Measurements from ENCODE around the gene MRGPRD. TPM values are rescaled to one million over a fixed set of nuclear protein-coding genes. Genes with fewer than 3 reads are reported as not detected.

MRGPRD gene
- total and polyA plus RNA-seq, 2 of the 8 experiments (the other 6 are each of a cell fraction or from before 2014, with no cell fraction given), result not detected

- Histone ChIP-seq H3K4me3 (ENCODE audit: extremely low read depth in 1 of 4, insufficient read depth in 2 of 4, low read depth in 3 of 4, low read length in 4 of 4) (no peak overlapping the region), H3K56ac (replicated peaks; ENCODE audit: insufficient read length, low read depth, low read length) (no peak overlapping the region), H2BK20ac (ENCODE audit: low read length) (no peak overlapping the region), H4K8ac (ENCODE audit: extremely low read depth, insufficient read depth, low read length) (no peak overlapping the region), H4K91ac (replicated peaks; ENCODE audit: insufficient read length, low read length) (no peak overlapping the region), H2BK120ac (replicated peaks; ENCODE audit: low read depth, low read length) (no peak overlapping the region), H3K4ac (replicated peaks; ENCODE audit: insufficient read length, low read depth, low read length) (no peak overlapping the region), H3K9me3 (ENCODE audit: insufficient read depth in 2 of 2, low read depth in 1 of 2, low read length in 1 of 2) (no peaks in the 10 kb centered on the region), H3K23me2 (ENCODE audit: low read depth, low read length) (no peaks in the 10 kb centered on the region), H3K4me2 (ENCODE audit: insufficient read depth in 1 of 2, low read depth in 2 of 2, low read length in 2 of 2) (no peak overlapping the region), H3K18ac (ENCODE audit: extremely low read depth, low read length) (no peak overlapping the region), H2AK5ac (ENCODE audit: low read depth, low read length) (no peak overlapping the region), H3K27ac (ENCODE audit: low read depth, low read length) (no peak overlapping the region), H3K23ac (ENCODE audit: insufficient read length) (no peak overlapping the region), H2BK12ac (ENCODE audit: low read depth, low read length) (no peak overlapping the region), H3K4me1 (replicated peaks in 1 of 4; ENCODE audit: control insufficient read depth in 3 of 4, insufficient read depth in 4 of 4, low read length in 3 of 4) (peaks cover 0 to 3% (median 0%) of the 10 kb centered on the region in 4 experiments; a peak in 2 of 7 replicates), H2BK15ac (ENCODE audit: low read length) (no peak overlapping the region), H3K79me1 (ENCODE audit: low read depth, low read length) (no peaks in the 10 kb centered on the region), H3K14ac (ENCODE audit: insufficient read length) (no peak overlapping the region), H2AFZ (ENCODE audit: low read length) (no peak overlapping the region), H3K79me2 (ENCODE audit: control insufficient read depth in 1 of 2, insufficient read depth in 2 of 2, low read length in 2 of 2) (no peaks in the 10 kb centered on the region), H3K36me3 (ENCODE audit: control insufficient read depth in 2 of 4, insufficient read depth in 4 of 4, low read length in 3 of 4) (no peaks in the 10 kb centered on the region; a peak in 1 of 8 replicates), H4K5ac (ENCODE audit: insufficient read length, low read depth, low read length) (no peak overlapping the region), H3K27me3 (replicated peaks in 1 of 4; ENCODE audit: control insufficient read depth in 3 of 4, extremely low read depth in 1 of 4, insufficient read depth in 3 of 4, low read length in 3 of 4) (no peaks in the 10 kb centered on the region), H2BK5ac (ENCODE audit: low read depth, low read length) (no peak overlapping the region; the same call in 1 of the 2 replicates), H3K9ac (replicated peaks in 1 of 4; ENCODE audit: extremely low read depth in 1 of 4, low read depth in 3 of 4, low read length in 3 of 4) (no peak overlapping the region), H4K20me1 (replicated peaks in 1 of 2; ENCODE audit: control insufficient read depth in 1 of 2, insufficient read depth in 2 of 2, low read length in 2 of 2) (no peaks in the 10 kb centered on the region)
- TF ChIP-seq BACH1 (IDR thresholded peaks at IDR 0.05; ENCODE audit: low read length), result no peak
- TF ChIP-seq CREB1 (IDR thresholded peaks at IDR 0.05), result no peak
- TF ChIP-seq NANOG (IDR thresholded peaks at IDR 0.05; ENCODE audit: insufficient read depth, low read depth, low read length, poor library complexity, severe bottlenecking), result no peak
- TF ChIP-seq PHF8 (conservative IDR thresholded peaks at IDR 0.05; ENCODE audit: low read depth, low read length), result no peak
- no peak for TF ChIP-seq CHD2 (IDR thresholded peaks at IDR 0.05; ENCODE audit: low read length)
- TF ChIP-seq ATF3 (IDR thresholded peaks at IDR 0.05; ENCODE audit: insufficient read depth, low read depth, low read length), result no peak
- no peak for TF ChIP-seq CBX5 (IDR thresholded peaks at IDR 0.05; ENCODE audit: low read depth, low read length)
- no peak for TF ChIP-seq CHD1 (IDR thresholded peaks at IDR 0.05; ENCODE audit: low read depth, low read length)
- no peak for TF ChIP-seq RBBP5 (IDR thresholded peaks at IDR 0.05; ENCODE audit: borderline replicate concordance, low read depth, low read length)
- CTCF ChIA-PET (ENCODE audit: partially characterized antibody), result interaction anchor here (0.9 kb wide), 1 partner anchor 10 kb away, joined by 3 read pairs; no protein-coding TSS in a partner anchor
- DNase-seq (ENCODE audit: low read depth in 1 of 2, low spot score in 2 of 2), result no peak
- 84% methylated on average over 12 of the region's 13 CpGs; no CpG with 5 or more reads in 1 of the 2 experiments for WGBS, 2 experiments (ENCODE audit: extremely low coverage in 1 of 2, insufficient coverage in 1 of 2, insufficient read length in 1 of 2, insufficient replicate concordance in 2 of 2, low coverage in 1 of 2, low lambda C conversion rate in 2 of 2, missing lambda C conversion rate in 1 of 2)
- FAIRE-seq, result no peak
- POLR2A ChIA-PET (ENCODE audit: partially characterized antibody), result no interaction called here
Measured at GRCh38 chr11:69004411-69005182, 23.8 kb upstream of the MRGPRD start.

Data from H1 (cell line).